HG02571 (cell line): ENCODE measurements around the gene PTPRK.
"Not testable (repeated sequence)": the region's sequence is repeated elsewhere in the genome, so short reads cannot be mapped to it uniquely, and the experiment has no call there.

Source experiments
- ATAC-seq: cut with Tn5 transposase; IDR thresholded peaks from one replicate; pipeline ENCODE4 v1.9.1; 2021; ENCODE audit warnings: mild to moderate bottlenecking, moderate library complexity; ENCODE audit not compliant: unreplicated experiment

Gene PTPRK

DNA sequence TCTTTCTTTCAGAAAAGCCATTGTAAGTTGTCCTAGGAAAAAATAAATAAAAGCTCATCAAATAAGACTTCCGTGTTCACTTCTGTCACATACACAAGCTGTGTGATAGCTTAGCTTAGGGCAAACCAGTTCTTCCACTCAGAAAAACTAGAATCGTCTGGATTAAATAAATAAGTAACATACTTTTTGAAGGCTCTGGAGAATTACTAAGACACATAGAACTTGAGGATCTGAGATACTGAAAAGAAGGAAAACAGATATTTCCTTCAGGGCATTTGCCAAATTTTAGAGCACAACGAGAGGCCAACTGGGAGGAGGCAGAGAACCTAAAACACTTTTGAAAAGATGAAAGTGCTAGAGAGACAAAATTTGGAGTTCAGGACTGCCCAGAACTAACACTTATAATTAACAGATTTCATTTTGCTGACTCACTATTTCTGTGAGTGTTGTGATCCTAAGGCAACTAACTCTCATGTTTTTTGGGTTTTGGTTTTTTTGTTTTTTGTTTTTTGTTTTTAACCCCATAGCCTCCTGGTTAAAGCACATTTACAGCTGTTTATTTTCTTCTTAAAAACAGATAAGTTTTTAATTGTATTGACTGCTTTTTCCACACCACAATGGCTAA lies 580.8 kb downstream of the PTPRK start:
- ATAC-seq, result no peak

DNA sequence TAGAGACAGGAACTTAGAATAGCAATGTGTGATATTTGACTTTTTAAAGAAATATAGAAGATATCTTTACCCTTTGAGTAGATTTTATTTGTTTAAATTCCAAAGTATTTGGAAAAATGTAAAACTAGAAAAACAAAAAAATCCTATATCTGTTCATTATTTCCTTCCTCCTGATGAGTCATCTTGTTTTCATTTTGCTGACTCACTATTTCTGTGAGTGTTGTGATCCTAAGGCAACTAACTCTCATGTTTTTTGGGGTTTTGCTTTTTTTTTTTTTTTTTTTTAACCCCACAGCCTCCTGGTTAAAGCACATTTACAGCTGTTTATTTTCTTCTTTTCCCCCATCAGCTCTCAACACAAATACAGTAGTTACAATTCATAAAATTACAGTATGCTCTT lies 581.7 kb downstream of the PTPRK start:
- no peak for ATAC-seq

DNA sequence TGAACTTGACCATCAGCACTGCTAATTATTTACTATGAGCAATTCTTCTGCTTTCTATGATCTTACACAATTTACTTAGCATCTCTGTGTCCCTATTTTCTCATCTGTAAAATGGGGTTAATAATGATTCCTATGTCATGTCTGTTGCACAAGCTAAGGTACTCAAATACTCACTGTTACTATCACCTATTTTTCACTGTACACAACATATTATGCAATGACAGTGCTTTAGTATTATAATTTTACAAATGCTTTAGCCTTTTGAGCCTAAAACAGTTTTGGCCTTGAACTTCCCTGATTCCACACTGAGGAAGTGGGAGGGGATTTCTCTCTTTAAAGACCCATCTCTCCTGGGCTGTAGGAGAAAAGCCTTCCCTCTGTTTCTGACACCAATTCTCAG lies 582.7 kb downstream of the PTPRK start:
- ATAC-seq, result no peak

DNA sequence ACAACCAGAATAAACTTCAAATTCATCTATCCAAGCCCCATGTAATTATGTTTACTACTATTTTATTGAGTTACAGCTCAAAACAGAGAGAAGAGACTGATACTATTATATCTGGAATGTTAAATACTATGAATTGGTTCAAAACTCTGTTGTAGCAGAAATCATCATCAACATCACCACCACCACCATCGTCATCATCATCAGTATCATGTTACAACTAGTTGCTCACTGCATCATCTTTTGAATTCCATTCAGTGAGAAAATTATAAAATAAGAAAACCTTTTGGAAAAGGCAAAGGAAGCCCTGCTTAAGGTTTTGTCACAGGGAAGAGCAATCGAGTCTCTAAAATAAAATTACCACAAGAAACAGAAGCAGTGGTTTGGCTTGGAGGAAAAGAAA lies 583.3 kb downstream of the PTPRK start:
- no peak for ATAC-seq

DNA sequence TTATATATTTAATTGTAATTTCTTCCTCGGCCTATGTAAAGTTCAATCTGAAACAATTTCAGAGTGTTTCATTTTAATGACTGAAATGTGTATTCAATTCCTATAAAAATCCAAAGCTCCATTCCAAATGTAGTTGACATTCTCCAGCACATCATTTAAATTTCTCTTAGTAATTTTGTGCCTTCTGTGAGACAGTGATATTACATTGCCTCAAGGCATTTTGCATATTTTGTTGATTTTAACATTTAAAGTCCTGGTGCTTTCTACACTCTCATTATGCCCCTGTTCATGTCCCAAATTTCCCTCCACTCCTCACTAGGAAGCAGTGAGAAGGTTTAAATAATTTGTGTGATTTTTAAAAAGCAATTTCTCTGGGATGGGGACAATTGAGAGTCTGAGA lies 585.4 kb downstream of the PTPRK start:
- ATAC-seq, result no peak

DNA sequence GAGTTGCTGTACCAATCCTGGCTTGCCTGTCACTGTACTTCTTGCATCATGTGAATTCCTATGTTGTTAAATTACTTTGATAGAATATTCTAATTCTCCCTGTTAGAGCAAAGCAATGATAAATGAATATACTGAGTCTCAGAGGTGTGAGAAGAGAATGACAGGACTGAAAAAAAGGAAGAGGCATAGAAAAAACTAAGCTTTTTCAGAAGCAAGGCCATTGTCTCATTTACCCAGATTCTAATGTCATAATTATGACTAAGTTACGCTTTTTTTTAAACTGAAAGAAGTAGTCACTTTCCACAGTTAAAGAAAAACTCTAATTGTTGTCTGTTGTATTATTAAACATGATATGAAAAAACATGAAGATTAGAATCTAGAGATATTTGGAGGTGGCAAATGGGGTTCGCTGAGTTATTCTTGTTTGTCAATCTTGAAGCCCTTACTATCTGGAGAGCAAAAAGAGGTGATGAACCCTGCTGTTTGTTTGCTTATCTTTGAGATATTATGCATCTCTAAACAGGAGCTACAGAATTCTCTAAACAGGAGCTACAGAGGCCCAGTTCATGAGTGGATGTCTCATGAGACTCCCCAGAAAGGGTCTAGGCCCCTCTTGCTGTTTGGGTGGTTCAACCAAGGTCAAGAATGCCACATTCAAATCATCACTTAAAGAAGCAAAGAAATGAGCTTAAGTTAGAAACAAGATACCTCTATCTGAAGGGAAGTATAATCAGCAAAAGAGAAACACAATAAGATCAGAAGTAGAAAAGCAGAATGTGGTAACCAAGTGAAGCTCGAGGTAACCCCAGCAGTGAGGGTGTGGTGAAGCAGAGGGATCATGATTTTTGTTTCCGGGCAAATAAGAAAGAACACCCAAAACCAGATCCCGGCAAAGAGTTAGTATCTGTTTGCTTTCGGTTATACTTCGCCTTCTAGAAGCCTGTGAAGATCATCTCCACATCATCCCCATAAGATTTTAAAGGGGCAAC lies 586.3 kb downstream of the PTPRK start:
- no peak for ATAC-seq

DNA sequence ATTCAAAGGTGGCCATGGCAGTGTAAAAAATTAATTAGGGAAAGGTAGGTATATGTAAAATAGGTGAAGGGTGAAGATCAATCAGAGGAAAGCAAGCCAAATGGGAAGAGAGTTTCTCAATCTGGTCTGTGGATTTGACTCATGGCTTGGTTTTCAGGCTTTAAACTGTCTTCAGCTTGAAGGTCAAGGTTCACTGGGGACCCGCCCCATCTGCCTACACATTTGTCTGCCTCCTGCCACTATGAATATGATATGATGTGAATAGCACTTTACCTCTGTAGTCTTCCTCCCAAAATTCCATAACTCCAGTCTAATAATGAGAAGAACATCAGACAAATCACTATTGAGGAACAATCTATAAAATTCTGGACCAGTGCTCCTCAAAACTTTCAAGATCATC lies 587.3 kb downstream of the PTPRK start:
- ATAC-seq, result no peak

DNA sequence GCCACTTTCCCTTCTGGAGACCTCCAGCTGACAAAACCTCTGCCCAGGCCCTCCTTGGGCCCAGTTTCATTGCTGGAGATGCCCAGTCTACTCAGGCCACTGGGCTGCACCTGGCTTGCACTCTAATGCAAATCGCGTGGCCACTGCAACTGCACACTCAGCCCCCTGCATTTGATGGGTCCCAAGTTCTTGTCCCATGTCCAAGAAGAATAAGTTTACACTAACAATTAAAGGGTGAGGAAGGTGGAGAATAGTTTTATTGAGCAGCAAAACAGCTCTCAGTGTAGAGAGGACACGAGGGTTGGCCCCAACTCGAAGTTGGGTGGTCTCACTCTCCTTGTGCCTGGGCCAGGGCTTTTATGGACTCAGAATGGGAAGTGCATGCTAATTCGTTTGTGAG lies 587.7 kb downstream of the PTPRK start:
- ATAC-seq, result no peak

DNA sequence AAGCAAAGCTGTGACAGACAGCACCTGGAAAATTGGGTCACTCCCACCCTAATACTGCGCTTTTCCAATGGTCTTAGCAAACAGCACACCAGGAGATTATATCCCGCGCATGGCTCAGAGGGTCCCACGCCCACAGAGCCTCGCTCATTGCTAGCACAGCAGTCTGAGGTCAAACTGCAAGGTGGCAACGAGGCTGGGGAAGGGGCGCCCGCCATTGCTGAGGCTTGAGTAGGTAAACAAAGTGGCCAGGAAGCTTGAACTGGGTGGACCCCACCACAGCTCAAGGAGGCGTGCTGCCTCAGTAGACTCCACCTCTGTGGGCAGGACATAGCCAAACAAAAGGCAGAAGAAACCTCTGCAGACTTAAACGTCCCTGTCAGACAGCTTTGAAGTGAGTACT lies 594.0 kb downstream of the PTPRK start:
- ATAC-seq, result not testable (repeated sequence)

DNA sequence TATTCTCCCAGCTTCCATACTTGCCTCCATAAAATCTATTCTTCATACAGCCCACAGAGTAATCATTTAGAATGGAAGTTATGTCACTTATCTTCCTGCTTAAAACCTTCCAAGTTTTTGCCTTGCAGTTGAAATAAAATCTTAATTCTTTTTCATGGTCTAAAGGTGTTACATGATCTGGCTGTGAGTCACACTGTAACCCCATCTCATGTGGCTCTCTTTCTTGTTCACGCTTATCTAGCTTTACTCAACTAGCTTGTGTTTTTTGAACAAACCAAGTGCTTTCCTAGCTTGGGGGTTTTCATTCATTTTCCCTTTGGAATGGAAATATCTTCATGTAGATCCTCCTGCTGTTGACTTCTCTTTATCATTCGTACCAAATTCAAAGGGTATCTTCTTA lies 596.0 kb downstream of the PTPRK start:
- no peak for ATAC-seq

DNA sequence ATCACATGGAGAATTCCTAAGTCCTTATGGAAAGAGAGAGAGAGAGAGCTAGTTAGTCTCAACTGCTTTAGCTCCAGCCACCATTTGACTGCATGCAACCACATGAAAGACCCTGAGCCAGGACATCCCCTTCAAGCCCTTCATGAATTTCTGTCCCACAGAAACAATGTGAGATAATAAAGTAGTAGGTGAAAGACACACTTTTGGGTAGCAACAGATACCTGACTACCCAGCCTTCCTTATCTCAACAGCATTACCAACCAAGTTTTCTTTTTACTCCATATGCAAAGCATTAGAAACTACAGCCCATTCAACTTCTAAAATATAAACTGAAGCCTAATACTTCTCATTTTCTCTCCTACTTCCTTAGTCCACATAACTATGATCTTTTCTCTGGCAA lies 596.4 kb downstream of the PTPRK start:
- ATAC-seq, result no peak

DNA sequence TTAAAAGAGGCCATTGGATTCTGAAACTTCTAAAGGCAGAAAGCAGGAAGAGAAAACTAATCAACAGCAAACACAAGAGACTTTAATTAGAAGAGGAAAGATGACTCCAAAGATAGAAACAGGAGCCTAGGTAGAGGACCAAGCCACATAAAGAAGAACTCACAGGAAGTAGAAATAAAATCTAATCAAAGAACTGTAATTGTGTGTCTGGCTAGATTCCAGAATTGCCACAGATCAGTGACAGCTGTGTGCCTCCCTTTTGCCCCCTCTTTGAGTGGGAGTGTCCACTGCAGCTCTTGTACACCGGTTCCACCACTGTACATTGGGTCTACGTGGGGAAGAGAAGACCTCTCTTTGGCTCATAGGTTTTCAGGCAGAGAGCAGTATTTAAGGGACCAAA lies 597.3 kb downstream of the PTPRK start:
- ATAC-seq, result no peak

DNA sequence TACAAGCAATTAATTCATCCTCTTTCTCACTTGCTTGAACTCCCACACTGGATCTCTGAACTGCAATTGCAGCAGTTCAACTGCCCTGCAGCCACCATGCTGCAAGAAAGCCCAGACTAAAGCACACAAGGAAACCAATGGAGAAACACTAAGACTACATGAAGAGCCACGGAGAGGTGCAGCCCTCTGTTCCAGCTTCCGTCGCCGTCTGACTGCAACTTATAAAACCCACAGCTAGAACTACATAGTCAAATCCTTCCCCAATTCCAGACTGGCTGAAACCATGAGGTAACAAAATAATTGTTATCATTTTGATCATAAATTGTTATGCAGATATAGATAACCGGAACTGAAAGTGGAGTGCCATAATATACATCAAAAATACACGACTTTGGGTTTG lies 598.4 kb downstream of the PTPRK start:
- ATAC-seq, result no peak

DNA sequence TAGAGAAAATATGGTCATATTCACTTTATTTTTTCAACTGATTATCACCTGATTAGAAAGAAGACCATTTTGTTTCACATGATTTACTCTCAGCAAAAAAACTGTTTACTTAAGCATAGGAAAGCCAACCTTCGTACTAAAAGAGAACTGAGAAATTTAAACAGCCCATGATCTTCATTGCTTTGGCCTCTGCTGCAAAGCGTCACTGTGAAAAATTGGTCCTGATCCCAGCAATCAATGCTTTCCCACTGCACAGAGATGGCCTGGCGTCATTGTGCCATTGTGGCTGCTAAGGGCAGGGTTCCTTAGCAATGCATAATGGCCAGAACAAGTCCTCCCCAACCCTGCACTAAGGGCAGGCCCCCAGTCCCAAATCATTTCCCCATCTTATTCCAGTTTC lies 599.6 kb downstream of the PTPRK start:
- ATAC-seq, result no peak
